GM23248 (cell line): Measurements from ENCODE around the gene RPL3. TPM values are rescaled to one million over a fixed set of nuclear protein-coding genes. Genes with fewer than 3 reads are reported as not detected.

Source experiments
- DNase-seq: peaks from one replicate; pipeline ENCODE4 v3.0.0-alpha.2; 2015
- H2AFZ ChIP-seq: fragments of 200-600 bp; sonication (generic); 2 replicates; pipeline ENCODE4 v1.6.1; 2016; ENCODE audit warnings: antibody characterized with exemption
- H3F3A ChIP-seq: fragments of 200-600 bp; sonication (generic); 2 replicates; pipeline ENCODE4 v1.6.1; 2016; ENCODE audit warnings: mild to moderate bottlenecking, antibody characterized with exemption, mixed run types; ENCODE audit not compliant: insufficient read depth
- H3K27ac ChIP-seq: fragments of 200-600 bp; sonication (generic); 2 replicates; pipeline ENCODE4 v1.5.1; 2016; ENCODE audit warnings: mild to moderate bottlenecking
- H3K27me3 ChIP-seq: fragments of 200-600 bp; sonication (generic); replicated peaks from 2 replicates; pipeline ENCODE4 v1.6.1; 2016; ENCODE audit warnings: mild to moderate bottlenecking; ENCODE audit not compliant: insufficient read depth
- H3K36me3 ChIP-seq: fragments of 200-600 bp; sonication (generic); 2 replicates; pipeline ENCODE4 v1.6.1; 2016; ENCODE audit warnings: low read depth, mild to moderate bottlenecking
- H3K4me1 ChIP-seq: fragments of 200-600 bp; sonication (generic); 2 replicates; pipeline ENCODE4 v1.6.1; 2016; ENCODE audit warnings: mild to moderate bottlenecking; ENCODE audit not compliant: insufficient read depth
- H3K4me2 ChIP-seq: fragments of 200-600 bp; sonication (generic); one replicate; pipeline ENCODE4 v1.6.1; 2016; ENCODE audit warnings: mild to moderate bottlenecking; ENCODE audit not compliant: unreplicated experiment
- H3K4me3 ChIP-seq: fragments of 200-600 bp; sonication (generic); 2 replicates; pipeline ENCODE4 v1.5.1; 2016; ENCODE audit warnings: mild to moderate bottlenecking
- H3K79me2 ChIP-seq: fragments of 200-600 bp; sonication (generic); 2 replicates; pipeline ENCODE4 v1.6.1; 2016; ENCODE audit warnings: mild to moderate bottlenecking; ENCODE audit not compliant: insufficient read depth
- H3K9ac ChIP-seq: fragments of 200-600 bp; sonication (generic); 2 replicates; pipeline ENCODE4 v1.6.1; 2016; ENCODE audit warnings: mild to moderate bottlenecking
- H3K9me2 ChIP-seq: fragments of 200-600 bp; sonication (generic); 2 replicates; pipeline ENCODE4 v1.6.1; 2016; ENCODE audit warnings: mixed run types, mild to moderate bottlenecking, moderate library complexity; ENCODE audit not compliant: insufficient read depth
- H3K9me3 ChIP-seq: fragments of 200-600 bp; sonication (generic); one replicate; pipeline ENCODE4 v1.6.1; 2017; ENCODE audit warnings: low read depth
- H4K20me1 ChIP-seq: fragments of 200-600 bp; sonication (generic); 2 replicates; pipeline ENCODE4 v1.6.0; 2016; ENCODE audit not compliant: insufficient read depth
- EZH2 ChIP-seq: fragments of 200-600 bp; sonication (generic); IDR thresholded peaks from 2 replicates; pipeline ENCODE4 v1.6.1; 2018; ENCODE audit warnings: antibody characterized with exemption, mild to moderate bottlenecking; ENCODE audit not compliant: insufficient read depth, poor library complexity, severe bottlenecking
- EZH2phosphoT487 ChIP-seq: fragments of 200-600 bp; sonication (generic); IDR thresholded peaks from 2 replicates; pipeline ENCODE4 v1.6.1; 2018; ENCODE audit warnings: antibody characterized with exemption, moderate library complexity, mild to moderate bottlenecking, low read depth; ENCODE audit not compliant: insufficient read depth
- WGBS, 2 experiments: methylation state at CpG; one replicate each; pipeline ENCODE4 v1.1.6; 2015 to 2017; ENCODE audit warnings: low lambda C conversion rate in 2 of 2, low coverage in 1 of 2; ENCODE audit errors: missing lambda C conversion rate in 2 of 2; 5-methylcytosine and 5-hydroxymethylcytosine counted together
- in situ Hi-C: fragments of 300-500 bp; cut with MboI; formaldehyde crosslinking; loops from 2 replicates; pipeline ENCODE4 v1.15.0; 2020
- polyA plus RNA-seq: library from polyadenylated mRNA; unstranded; fragments of >200 nt; fragmentation: Nextera tagmentation; extraction: Ambion mirVana; gene quantifications from 2 replicates; pipeline ENCODE4 v1.2.1, GENCODE V29; 2016
- total RNA-seq: library from RNA; depleted of rRNA; stranded (reverse); fragments of >200 nt; shearing (Covaris generic); gene quantifications from 2 replicates; pipeline ENCODE4 v1.2.3, GENCODE V29; 2014

Gene RPL3
- total and polyA plus RNA-seq, 2 experiments from 2014 or later: 920 to 2,353 TPM

- Histone ChIP-seq H3K79me2 (no peaks in the 10 kb centered on the region), H3K4me2 (no peak overlapping the region), H3F3A (no peaks in the 10 kb centered on the region), H3K27ac (no peak overlapping the region), H3K9me3 (no peaks in the 10 kb centered on the region), H4K20me1 (no peaks in the 10 kb centered on the region), H3K4me3 (no peak overlapping the region), H3K36me3 (no peaks in the 10 kb centered on the region), H3K9ac (no peak overlapping the region), H3K9me2 (no peaks in the 10 kb centered on the region), H3K4me1 (no peaks in the 10 kb centered on the region; the same call in 1 of the 2 replicates), H2AFZ (no peak overlapping the region), H3K27me3 (no peaks in the 10 kb centered on the region)
- no peak for DNase-seq
- TF ChIP-seq EZH2 (no peak), EZH2phosphoT487 (no peak)
- WGBS, 2 experiments: 88 to 91% methylated on average over 12 of the region's 12 CpGs
- in situ Hi-C loops: no loop called here
These were observed 35.7 kb upstream of the RPL3 start for GRCh38 chr22:39355080-39355479.

GRCh38 chr22:39353346-39353745 is 33.9 kb upstream of the RPL3 start:
- WGBS, 2 experiments: 50% methylated on average over 9 of the region's 9 CpGs
- Histone ChIP-seq H3K27me3 (no peaks in the 10 kb centered on the region), H3K79me2 (no peaks in the 10 kb centered on the region), H3K4me2 (no peak overlapping the region), H2AFZ (no peak overlapping the region), H3K9me2 (no peaks in the 10 kb centered on the region), H3F3A (no peaks in the 10 kb centered on the region), H3K36me3 (no peaks in the 10 kb centered on the region), H3K4me1 (no peaks in the 10 kb centered on the region; the same call in 1 of the 2 replicates), H3K27ac (no peak overlapping the region), H3K9ac (no peak overlapping the region), H3K4me3 (no peak overlapping the region), H4K20me1 (no peaks in the 10 kb centered on the region), H3K9me3 (no peaks in the 10 kb centered on the region)
- in situ Hi-C loops: no loop called here
- DNase-seq: peak; percentile 36
- no peak for TF ChIP-seq EZH2
- no peak for TF ChIP-seq EZH2phosphoT487

GRCh38 chr22:39352306-39352891 is 33.0 kb upstream of the RPL3 start:
- no peaks in the 10 kb centered on the region for H3K79me2 ChIP-seq
- H2AFZ ChIP-seq: no peak overlapping the region
- WGBS, 2 experiments: 82 to 83% methylated on average over 7 of the region's 7 CpGs
- no peaks in the 10 kb centered on the region for H4K20me1 ChIP-seq
- DNase-seq: no peak
- H3K9ac ChIP-seq: no peak overlapping the region
- in situ Hi-C loops: no loop called here
- no peaks in the 10 kb centered on the region; the same call in 1 of the 2 replicates for H3K4me1 ChIP-seq
- H3K36me3 ChIP-seq: no peaks in the 10 kb centered on the region
- H3K27ac ChIP-seq: no peak overlapping the region
- no peaks in the 10 kb centered on the region for H3F3A ChIP-seq
- no peaks in the 10 kb centered on the region for H3K9me3 ChIP-seq
- H3K9me2 ChIP-seq: no peaks in the 10 kb centered on the region
- no peak overlapping the region for H3K4me3 ChIP-seq
- no peaks in the 10 kb centered on the region for H3K27me3 ChIP-seq
- H3K4me2 ChIP-seq: no peak overlapping the region
- TF ChIP-seq EZH2phosphoT487: no peak
- TF ChIP-seq EZH2: no peak

GRCh38 chr22:39351689-39352214 is 32.3 kb upstream of the RPL3 start:
- Histone ChIP-seq H3K27ac (no peak overlapping the region), H3F3A (no peaks in the 10 kb centered on the region), H2AFZ (no peak overlapping the region), H3K4me1 (no peaks in the 10 kb centered on the region; the same call in 1 of the 2 replicates), H3K9me2 (no peaks in the 10 kb centered on the region), H3K4me2 (no peak overlapping the region), H4K20me1 (no peaks in the 10 kb centered on the region), H3K4me3 (no peak overlapping the region), H3K9me3 (no peaks in the 10 kb centered on the region), H3K27me3 (no peaks in the 10 kb centered on the region), H3K36me3 (no peaks in the 10 kb centered on the region), H3K79me2 (no peaks in the 10 kb centered on the region), H3K9ac (no peak overlapping the region)
- peak; percentile 22 for DNase-seq
- TF ChIP-seq EZH2phosphoT487 (no peak), EZH2 (no peak)
- WGBS, 2 experiments: 88 to 94% methylated on average over 8 of the region's 8 CpGs
- in situ Hi-C loops: no loop called here
